Pancreas (tissue), 10 donors: ENCODE data around the gene OGFOD3. TPM values are rescaled to one million over a fixed set of nuclear protein-coding genes. Genes with fewer than 3 reads are reported as not detected.

ENCODE experiments used
- ATAC-seq, 4 donors: fragments of 200-7000 bp; cut with Tn5 transposase; one replicate each; pipeline versions ENCODE4 v1.8.0 to v1.9.1; 2020; ENCODE audit warnings: mild to moderate bottlenecking in 4 of 4, moderate library complexity in 4 of 4
- DNase-seq, 6 donors: peaks; one replicate each; pipeline ENCODE4 v3.0.0-alpha.2; 2020
- FAIRE-seq: peaks from 2 replicates; lab custom pipeline; 2012; peaks lifted over from hg19 to GRCh38; lab: Jason Lieb, UNC
- H3K27ac ChIP-seq, 4 donors: fragments of 200-600 bp; sonication (generic); 1 replicate in 3 of 4; 2 replicates in 1 of 4; pipeline versions ENCODE4 v1.5.0 to v1.8.0; 2020
- H3K27me3 ChIP-seq, 4 donors: fragments of 200-600 bp; one replicate each; pipeline ENCODE4 v1.8.0; 2021
- H3K36me3 ChIP-seq, 3 donors: fragments of 200-600 bp; sonication (generic) in 1 of 3; one replicate each; pipeline versions ENCODE4 v1.5.0 to v1.8.0; 2020 to 2021
- H3K4me1 ChIP-seq, 3 donors: fragments of 200-600 bp; one replicate each; pipeline ENCODE4 v1.8.0; 2021
- H3K4me3 ChIP-seq, 4 donors: fragments of 200-600 bp; sonication (generic) in 2 of 4; one replicate each; pipeline versions ENCODE4 v1.5.0 to v1.8.0; 2020 to 2021
- H3K9me3 ChIP-seq, 4 donors: fragments of 200-600 bp; one replicate each; pipeline ENCODE4 v1.8.0; 2021
- whole genome bisulfite sequencing, 2 donors: extraction: QIAGEN DNeasy Blood & Tissue Kit; methylation state at CpG; one replicate each; pipeline ENCODE4 v1.1.7; 2013; 5-methylcytosine and 5-hydroxymethylcytosine counted together
- intact Hi-C, 3 donors: fragments of 100-400 bp; cut with DNase I; formaldehyde crosslinking; loops; one replicate each; pipeline versions ENCODE4 v1.11.1 to v1.14.2; 2022
- polyA plus RNA-seq, 2 donors: library from polyadenylated mRNA; stranded (reverse); fragments of 200-250 nt; gene quantifications; one replicate each; pipeline ENCODE4 v1.2.3, GENCODE V29; 2013
- total RNA-seq, 6 donors: library from RNA; stranded (reverse); fragmentation: NEBNext Ultra II Directional in 4 of 6; extraction: Animal tissue kit (Norgen Biotek cat#: 25700) in 4 of 6; gene quantifications; one replicate each; pipeline versions ENCODE4 v1.2.1 to v1.2.4, GENCODE V29; 2021 to 2023
- TF ChIP-seq, protein P1 (sequence below), 4 donors: fragments of 200-600 bp; sonication (generic) in 3 of 4; IDR thresholded peaks; one replicate each; pipeline versions ENCODE4 v1.5.0 to v1.8.0; 2021; ENCODE audit warnings: antibody characterized with exemption in 4 of 4
- donor health status: healthy with polysubstance abuse.
- donor health status: DM: no; HTN: no; CAD: no; lungs with moderate emphysema.
- donor health status: DM: no; HTN: no; CAD: no.
- donor health status: control.
- donor health status: control.
- donor health status: Bipolar disorder and iron deficiency.
- donor health status: DM: yes; HTN: yes; CAD: no.
- donor health status: DM: no; HTN: no; CAD: no.
- donor health status: DM: no; HTN: no; CAD: no.
- donor health status: DM: yes; HTN: yes; CAD: no.

Gene OGFOD3
- total and polyA plus RNA-seq, 8 donors, result 17.8 to 28.0 (median 19.9) TPM

DNA sequence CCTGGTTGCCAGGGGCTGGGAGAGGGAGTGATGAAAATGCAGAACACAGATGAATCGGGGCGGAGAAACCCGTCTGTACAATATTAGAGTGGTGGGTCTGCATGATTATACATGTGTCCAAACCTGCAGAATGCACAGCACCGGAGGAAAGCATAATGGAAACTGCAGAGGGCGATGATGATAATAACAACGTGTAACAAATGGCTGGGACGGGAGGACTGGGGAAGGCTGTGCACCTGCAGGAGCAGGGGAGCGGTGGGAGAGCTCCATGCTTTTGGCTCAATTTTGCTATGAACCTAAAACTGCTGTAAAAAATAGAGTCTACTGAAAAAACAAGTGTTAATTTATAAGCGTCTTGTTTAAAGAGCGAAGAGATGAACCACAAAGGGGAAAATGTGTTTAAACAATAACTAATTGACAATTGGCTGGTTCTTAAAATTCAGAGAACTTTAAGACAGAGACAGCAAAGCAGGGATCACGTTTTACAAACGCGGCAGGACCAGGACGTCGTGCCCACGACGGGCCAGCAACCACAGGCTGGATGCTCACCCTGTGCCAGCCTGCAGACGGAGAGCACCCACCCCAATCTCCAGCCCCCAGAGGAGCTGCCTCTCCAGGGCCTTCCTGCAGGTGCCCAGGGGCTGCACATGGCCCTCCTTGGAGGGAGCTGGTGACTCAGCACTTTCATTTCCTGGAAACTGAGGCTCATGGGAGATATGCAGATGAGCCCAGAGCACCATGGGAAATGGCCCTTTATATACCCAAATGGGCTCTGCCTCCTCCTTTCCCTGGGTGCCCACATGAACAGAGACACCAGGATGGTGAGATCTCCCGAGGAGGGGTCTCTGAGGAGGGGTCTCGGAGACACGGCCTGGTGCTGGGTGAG lies 59.7 kb downstream of the OGFOD3 start, which contains the start of gene TEX19:
TEX19 (plus strand) TSS at position 783 of the 886 bp plus-strand sequence. CDS start 2,904 bp downstream, outside the sequence.
- no peaks in the 10 kb centered on the region for H3K9me3 ChIP-seq
- H3K27me3 ChIP-seq, result no peaks in the 10 kb centered on the region
- WGBS, 2 donors, result 65 to 81% methylated on average over 21 of the region's 21 CpGs
- no peak for FAIRE-seq
- no peak within 1 kb of the TSS for H3K4me3 ChIP-seq
- H3K36me3 ChIP-seq, result no peaks in the 10 kb centered on the region
- H3K27ac ChIP-seq, result no peak within 1 kb of the TSS
- no peak for DNase-seq
- TF ChIP-seq, protein P1, sequence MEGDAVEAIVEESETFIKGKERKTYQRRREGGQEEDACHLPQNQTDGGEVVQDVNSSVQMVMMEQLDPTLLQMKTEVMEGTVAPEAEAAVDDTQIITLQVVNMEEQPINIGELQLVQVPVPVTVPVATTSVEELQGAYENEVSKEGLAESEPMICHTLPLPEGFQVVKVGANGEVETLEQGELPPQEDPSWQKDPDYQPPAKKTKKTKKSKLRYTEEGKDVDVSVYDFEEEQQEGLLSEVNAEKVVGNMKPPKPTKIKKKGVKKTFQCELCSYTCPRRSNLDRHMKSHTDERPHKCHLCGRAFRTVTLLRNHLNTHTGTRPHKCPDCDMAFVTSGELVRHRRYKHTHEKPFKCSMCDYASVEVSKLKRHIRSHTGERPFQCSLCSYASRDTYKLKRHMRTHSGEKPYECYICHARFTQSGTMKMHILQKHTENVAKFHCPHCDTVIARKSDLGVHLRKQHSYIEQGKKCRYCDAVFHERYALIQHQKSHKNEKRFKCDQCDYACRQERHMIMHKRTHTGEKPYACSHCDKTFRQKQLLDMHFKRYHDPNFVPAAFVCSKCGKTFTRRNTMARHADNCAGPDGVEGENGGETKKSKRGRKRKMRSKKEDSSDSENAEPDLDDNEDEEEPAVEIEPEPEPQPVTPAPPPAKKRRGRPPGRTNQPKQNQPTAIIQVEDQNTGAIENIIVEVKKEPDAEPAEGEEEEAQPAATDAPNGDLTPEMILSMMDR (IDR thresholded peaks at IDR 0.05), result no peak
- ATAC-seq, result no peak
- intact Hi-C loops, result loop anchor here in 1 of 3 donors (10.0 kb wide), 3 partner anchors 136 to 416 kb away; no protein-coding TSS in a partner anchor
- H3K4me1 ChIP-seq, result peaks cover 0 to 10% (median 6%) of the 10 kb centered on the region in 3 donors

DNA sequence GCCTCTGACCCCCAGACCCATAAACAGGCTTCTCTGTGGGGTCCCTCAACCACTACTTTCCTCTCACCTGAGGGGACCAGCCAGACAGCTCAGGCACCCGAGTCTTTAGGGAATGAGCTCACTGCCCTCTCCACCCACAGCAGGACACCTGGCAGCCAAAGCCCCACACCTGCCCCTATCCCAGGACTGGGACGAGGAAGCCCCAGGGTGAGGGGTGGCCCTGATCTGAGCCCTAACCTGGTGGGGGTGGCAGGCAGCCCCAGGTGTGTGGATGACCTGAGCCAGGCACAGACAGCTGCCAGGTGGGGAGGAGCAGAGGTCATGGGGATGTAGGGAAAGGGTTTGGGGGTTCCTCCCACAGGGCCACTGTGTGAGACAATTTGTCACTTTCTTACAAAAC lies 61.0 kb downstream of the OGFOD3 start:
- ATAC-seq (peak; percentile 51 to 69 (median 58)), FAIRE-seq (no peak), DNase-seq (peak in 3 of 6 donors; percentile 39 to 62 (median 52))
- intact Hi-C loops, result loop anchor here in 1 of 3 donors (10.0 kb wide), 3 partner anchors 137 to 417 kb away; no protein-coding TSS in a partner anchor
- H3K9me3 ChIP-seq, result no peaks in the 10 kb centered on the region
- H3K27ac ChIP-seq, result no peak overlapping the region
- WGBS, 2 donors, result 41 to 57% methylated on average over 2 of the region's 2 CpGs
- no peak overlapping the region for H3K4me3 ChIP-seq
- H3K4me1 ChIP-seq, result peaks cover 0 to 10% (median 6%) of the 10 kb centered on the region in 3 donors
- TF ChIP-seq, protein P1 (IDR thresholded peaks at IDR 0.05), result no peak
- no peaks in the 10 kb centered on the region for H3K27me3 ChIP-seq
- H3K36me3 ChIP-seq, result no peaks in the 10 kb centered on the region

DNA sequence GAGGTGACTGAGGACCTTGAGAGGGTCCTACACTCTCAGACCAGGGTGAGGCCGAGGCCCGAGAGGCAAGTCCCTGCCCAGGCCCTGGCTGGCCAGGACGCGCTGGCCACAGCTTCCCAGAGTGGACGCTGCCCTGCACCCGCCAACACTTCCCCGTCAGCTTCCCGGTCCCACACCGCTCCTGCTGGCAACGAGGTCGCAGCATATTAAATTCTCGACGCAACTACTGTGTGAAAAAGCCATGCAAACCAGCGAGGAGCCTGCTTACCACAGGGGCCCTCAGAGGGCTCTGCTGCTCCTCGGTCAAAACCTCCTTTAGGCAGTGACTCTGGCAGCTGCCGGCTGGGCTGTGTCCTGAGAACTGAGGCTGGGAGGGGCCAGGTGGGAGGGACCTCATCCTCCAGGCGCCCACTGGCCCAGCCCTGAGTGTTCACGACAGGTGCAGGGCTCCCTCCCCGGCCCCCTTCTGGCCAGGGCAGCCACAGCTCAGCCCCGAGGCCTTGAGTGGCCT lies 61.5 kb downstream of the OGFOD3 start:
- TF ChIP-seq, protein P1 (IDR thresholded peaks at IDR 0.05), result no peak
- Histone ChIP-seq H3K36me3 (no peaks in the 10 kb centered on the region), H3K27me3 (no peaks in the 10 kb centered on the region), H3K4me1 (peaks cover 0 to 10% (median 6%) of the 10 kb centered on the region in 3 donors), H3K9me3 (no peaks in the 10 kb centered on the region), H3K27ac (no peak overlapping the region), H3K4me3 (peak overlapping the region in 2 of 4 donors; percentile 11 to 16)
- intact Hi-C loops, result loop anchor here in 1 of 3 donors (10.0 kb wide), 3 partner anchors 138 to 418 kb away; no protein-coding TSS in a partner anchor
- WGBS, 2 donors, result 34 to 55% methylated on average over 19 to 20 of the region's 20 CpGs
- ATAC-seq (peak; percentile 64 to 89 (median 68)), DNase-seq (peak; percentile 26 to 70 (median 54)), FAIRE-seq (no peak)

DNA sequence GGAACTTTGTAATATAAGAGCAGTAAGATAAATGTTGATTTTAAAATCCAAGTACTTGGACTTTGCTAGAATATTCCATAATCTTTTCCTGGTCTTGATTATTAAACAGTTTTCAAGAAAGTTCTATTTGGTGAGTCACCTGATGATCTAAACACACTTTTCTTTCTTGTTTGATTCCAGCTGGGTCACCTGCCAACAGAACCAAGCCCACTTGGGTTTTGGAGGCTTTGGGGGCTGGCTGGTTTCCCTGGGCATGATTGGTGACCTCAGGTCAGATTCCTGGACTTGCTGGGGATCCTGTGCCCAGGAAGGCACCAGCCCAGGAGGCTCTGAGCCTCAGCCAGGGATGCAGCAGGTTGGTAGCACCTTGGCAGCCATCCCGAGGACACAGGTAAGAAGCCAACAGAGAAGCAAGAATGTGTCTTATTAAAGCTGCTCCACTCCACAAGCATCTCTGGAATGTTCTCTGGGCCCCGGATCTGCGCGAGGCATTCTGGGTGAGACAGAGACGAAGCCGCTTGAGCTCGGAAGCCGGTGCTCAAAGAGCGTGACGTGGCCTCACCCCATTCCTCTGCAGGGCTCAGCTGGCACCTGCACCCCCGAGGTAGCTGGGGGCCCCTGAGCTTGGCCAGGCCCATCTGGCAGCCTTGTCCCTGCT lies 62.5 kb downstream of the OGFOD3 start:
- WGBS, 2 donors, result 42 to 59% methylated on average over 11 of the region's 11 CpGs
- TF ChIP-seq, protein P1 (IDR thresholded peaks at IDR 0.05), result no peak
- no peak overlapping the region for H3K27ac ChIP-seq
- H3K27me3 ChIP-seq, result no peaks in the 10 kb centered on the region
- no peak overlapping the region for H3K4me3 ChIP-seq
- peak in 3 of 4 donors; percentile 14 to 34 (median 31) for ATAC-seq
- no peak for FAIRE-seq
- peaks cover 0 to 10% (median 6%) of the 10 kb centered on the region in 3 donors for H3K4me1 ChIP-seq
- no peaks in the 10 kb centered on the region for H3K9me3 ChIP-seq
- no peaks in the 10 kb centered on the region for H3K36me3 ChIP-seq
- intact Hi-C loops, result loop anchor here in 1 of 3 donors (10.0 kb wide), 3 partner anchors 139 to 419 kb away; no protein-coding TSS in a partner anchor
- DNase-seq, result peak in 3 of 6 donors; percentile 50 to 66 (median 55)
